Rectal smooth muscle tissue (tissue), 1 donor: ENCODE results near the gene PPA1.
"Not testable (repeated sequence)": the region's sequence is repeated elsewhere in the genome, so short reads cannot be mapped to it uniquely, and the experiment has no call there.

Experiments
- H3K27ac ChIP-seq: one replicate; pipeline ENCODE4 v1.7.0; 2013; ENCODE audit warnings: low read depth, low read length, inconsistent platforms
- H3K27me3 ChIP-seq: one replicate; pipeline ENCODE4 v1.7.0; 2013; ENCODE audit warnings: low read length; ENCODE audit not compliant: control insufficient read depth, insufficient read depth
- H3K36me3 ChIP-seq: one replicate; pipeline ENCODE4 v1.7.0; 2013; ENCODE audit warnings: low read length; ENCODE audit not compliant: control insufficient read depth, insufficient read depth
- H3K4me1 ChIP-seq: one replicate; pipeline ENCODE4 v1.7.0; 2013; ENCODE audit warnings: low read length; ENCODE audit not compliant: control insufficient read depth, insufficient read depth
- H3K4me3 ChIP-seq: one replicate; pipeline ENCODE4 v1.7.0; 2013; ENCODE audit warnings: low read length
- H3K9ac ChIP-seq: one replicate; pipeline ENCODE4 v1.7.0; 2013; ENCODE audit warnings: low read length

PPA1 gene

GRCh38 chr10:70250961-70251680 lies 17.9 kb upstream of the PPA1 start:
- Histone ChIP-seq H3K4me1 (no peaks in the 10 kb centered on the region), H3K27me3 (no peaks in the 10 kb centered on the region), H3K36me3 (no peaks in the 10 kb centered on the region), H3K4me3 (no peak overlapping the region), H3K27ac (no peak overlapping the region), H3K9ac (no peak overlapping the region)

DNA sequence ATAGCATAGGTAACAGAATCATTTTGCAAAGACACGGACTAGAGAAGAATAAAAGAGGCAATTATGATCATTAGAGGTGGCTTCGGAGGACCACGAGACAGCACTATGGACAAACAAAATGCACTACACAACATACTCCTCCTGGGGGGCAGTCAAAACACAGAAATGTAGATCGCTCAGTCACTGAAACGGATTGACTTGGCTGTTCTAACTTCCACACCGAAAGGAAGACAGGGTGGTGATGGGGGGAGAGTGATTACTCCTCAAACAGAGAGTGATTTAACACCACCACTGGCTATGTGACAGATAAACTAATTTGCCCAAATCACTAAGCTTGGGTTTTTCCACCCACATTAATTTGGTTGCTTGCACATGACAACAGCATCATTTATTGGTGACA lies 14.1 kb upstream of the PPA1 start:
- H3K36me3 ChIP-seq: no peaks in the 10 kb centered on the region
- H3K4me1 ChIP-seq: no peaks in the 10 kb centered on the region

DNA sequence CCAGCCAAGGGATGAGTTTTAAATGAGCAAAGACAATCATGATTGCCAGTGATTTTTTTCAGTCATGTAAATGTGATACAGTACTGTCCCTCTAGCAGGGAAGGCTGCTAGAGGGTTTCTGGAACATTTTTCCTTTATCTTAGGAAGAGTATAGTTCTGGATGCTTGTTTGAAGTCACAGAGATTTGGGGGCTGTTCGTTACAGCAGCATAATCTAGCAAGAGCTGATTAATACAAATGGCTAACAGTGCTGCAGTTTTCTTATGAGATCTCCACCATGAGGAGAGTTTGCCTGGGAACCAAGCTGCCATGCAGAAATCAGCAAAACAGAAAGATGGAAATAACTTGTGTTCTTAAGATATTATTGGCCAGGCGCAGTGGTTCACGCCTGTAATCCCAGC lies 7.9 kb upstream of the PPA1 start:
- H3K36me3 ChIP-seq: no peaks in the 10 kb centered on the region
- no peak overlapping the region for H3K27ac ChIP-seq
- no peaks in the 10 kb centered on the region for H3K27me3 ChIP-seq
- H3K4me1 ChIP-seq: no peaks in the 10 kb centered on the region
- no peak overlapping the region for H3K9ac ChIP-seq
- H3K4me3 ChIP-seq: no peak overlapping the region

More for the DNA sequence above, 14.1 kb upstream of the PPA1 start:
- Histone ChIP-seq H3K4me3 (no peak overlapping the region), H3K27me3 (no peaks in the 10 kb centered on the region), H3K27ac (no peak overlapping the region), H3K9ac (no peak overlapping the region)

GRCh38 chr10:70239986-70240385 lies 6.8 kb upstream of the PPA1 start:
- not testable (repeated sequence) for H3K27ac ChIP-seq, H3K27me3 ChIP-seq, H3K4me1 ChIP-seq, H3K4me3 ChIP-seq, H3K9ac ChIP-seq, H3K36me3 ChIP-seq

DNA sequence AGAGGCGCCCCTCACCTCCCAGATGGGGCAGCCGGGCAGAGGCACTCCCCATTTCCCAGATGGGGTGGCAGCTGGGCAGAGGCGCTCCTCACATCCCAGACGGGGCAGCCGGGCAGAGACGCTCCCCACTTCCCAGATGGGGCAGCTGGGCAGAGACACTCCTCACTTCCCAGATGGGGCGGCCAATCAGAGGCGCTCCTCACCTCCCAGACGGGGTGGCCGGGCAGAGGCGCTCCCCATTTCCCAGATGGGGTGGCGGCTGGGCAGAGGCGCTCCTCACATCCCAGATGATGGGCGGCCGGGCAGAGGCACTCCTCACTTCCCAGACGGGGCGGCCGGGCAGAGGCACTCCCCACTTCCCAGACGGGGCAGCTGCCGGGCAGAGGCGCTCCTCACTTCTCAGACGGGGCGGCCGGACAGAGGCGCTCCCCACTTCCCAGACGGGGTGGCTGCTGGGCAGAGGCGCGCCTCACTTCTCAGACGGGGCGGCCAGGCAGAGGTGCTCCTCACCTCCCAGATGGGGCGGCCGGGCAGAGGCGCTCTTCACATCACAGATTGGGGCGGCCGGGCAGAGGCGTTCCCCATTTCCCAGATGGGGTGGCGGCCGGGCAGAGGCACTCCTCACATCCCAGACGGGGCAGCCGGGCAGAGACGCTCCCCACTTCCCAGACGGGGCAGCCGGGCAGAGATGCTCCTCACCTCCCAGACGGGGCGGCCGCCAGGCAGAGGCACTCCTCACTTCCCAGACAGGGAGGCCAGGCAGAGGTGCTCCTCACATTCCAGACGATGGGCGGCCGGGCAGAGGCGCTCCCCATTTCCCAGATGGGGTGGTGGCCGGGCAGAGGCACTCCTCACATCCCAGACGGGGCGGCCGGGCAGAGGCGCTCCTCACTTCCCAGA lies 6.1 kb upstream of the PPA1 start:
- not testable (repeated sequence) for H3K36me3 ChIP-seq, H3K4me3 ChIP-seq, H3K27me3 ChIP-seq, H3K9ac ChIP-seq, H3K27ac ChIP-seq, H3K4me1 ChIP-seq

GRCh38 chr10:70237958-70238536 lies 4.8 kb upstream of the PPA1 start:
- not testable (repeated sequence) for H3K27ac ChIP-seq, H3K9ac ChIP-seq, H3K4me1 ChIP-seq, H3K27me3 ChIP-seq, H3K36me3 ChIP-seq, H3K4me3 ChIP-seq

- H3K9ac ChIP-seq: no peak overlapping the region
- no peaks in the 10 kb centered on the region for H3K4me1 ChIP-seq
- H3K27ac ChIP-seq: no peak overlapping the region
- no peaks in the 10 kb centered on the region for H3K27me3 ChIP-seq
- H3K4me3 ChIP-seq: no peak overlapping the region
- H3K36me3 ChIP-seq: no peaks in the 10 kb centered on the region
Measured at GRCh38 chr10:70234668-70235447, 1.6 kb upstream of the PPA1 start.

- no peak overlapping the region for H3K9ac ChIP-seq
- H3K4me3 ChIP-seq: peak overlapping the region; percentile 90
- H3K36me3 ChIP-seq: no peaks in the 10 kb centered on the region
- no peaks in the 10 kb centered on the region for H3K27me3 ChIP-seq
- no peaks in the 10 kb centered on the region for H3K4me1 ChIP-seq
- no peak overlapping the region for H3K27ac ChIP-seq
Measured at GRCh38 chr10:70233939-70234300, 691 bp upstream of the PPA1 start.

- Histone ChIP-seq H3K27me3 (no peaks in the 10 kb centered on the region), H3K36me3 (no peaks in the 10 kb centered on the region), H3K9ac (peak overlapping the region; percentile 93), H3K27ac (peak overlapping the region; percentile 72), H3K4me3 (peak overlapping the region; percentile 90), H3K4me1 (no peaks in the 10 kb centered on the region)
Measured at GRCh38 chr10:70232859-70233108, 445 bp downstream of the PPA1 start.

- peak overlapping the region; percentile 93 for H3K9ac ChIP-seq
- no peaks in the 10 kb centered on the region for H3K4me1 ChIP-seq
- no peaks in the 10 kb centered on the region for H3K27me3 ChIP-seq
- H3K27ac ChIP-seq: peak overlapping the region; percentile 72
- H3K36me3 ChIP-seq: no peaks in the 10 kb centered on the region
- H3K4me3 ChIP-seq: peak overlapping the region; percentile 90
Measured at GRCh38 chr10:70232155-70232858, 922 bp downstream of the PPA1 start.

DNA sequence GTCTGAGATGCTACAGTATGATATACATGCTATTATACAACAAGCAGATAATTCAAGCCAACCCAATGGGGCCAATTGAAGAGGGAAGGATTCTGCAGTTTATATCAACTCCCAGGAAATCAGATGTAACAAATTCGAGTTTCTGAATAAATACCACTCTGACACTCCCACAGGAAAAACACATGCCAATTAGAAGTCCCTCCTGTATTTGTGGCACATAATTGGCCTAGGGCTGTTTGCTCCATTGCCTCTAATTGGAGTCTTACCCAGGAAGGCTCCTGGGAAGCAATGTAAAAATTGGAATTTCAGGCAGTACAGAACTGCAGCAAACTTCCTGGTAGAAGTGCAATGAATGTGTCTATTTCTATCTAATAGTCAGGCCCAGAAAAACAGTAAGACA lies 4.7 kb downstream of the PPA1 start:
- no peaks in the 10 kb centered on the region for H3K4me1 ChIP-seq
- H3K27me3 ChIP-seq: no peaks in the 10 kb centered on the region
- H3K4me3 ChIP-seq: no peak overlapping the region
- H3K36me3 ChIP-seq: no peaks in the 10 kb centered on the region
- no peak overlapping the region for H3K27ac ChIP-seq
- no peak overlapping the region for H3K9ac ChIP-seq
